HepG2 (cell line): ENCODE results near the gene NHLH2. TPM values are rescaled to one million over a fixed set of nuclear protein-coding genes. Genes with fewer than 3 reads are reported as not detected.

Experiments used
- ATAC-seq: fragments of 200-7000 bp; cut with Tn5 transposase; 3 replicates; pipeline ENCODE4 v1.9.1; 2020; ENCODE audit warnings: mild to moderate bottlenecking, moderate library complexity
- BruUV-seq: library from RNA; stranded (reverse); fragments of 400-500 nt; replicated peaks from 2 replicates; lab custom pipeline; 2021; lab: Mats Ljungman, UMichigan
- CTCF ChIA-PET: fragments of 300-600 bp; formaldehyde crosslinking; extraction: SDS; loops from one replicate; lab custom pipeline; 2021; ENCODE audit warnings: low total read pairs, inconsistent platforms, low intra/inter-chr PET ratio; lab: Yijun Ruan, JAX
- POLR2A ChIA-PET: fragments of 350-600 bp; sonication (Branson Sonifier 250); formaldehyde crosslinking; loops from one replicate; lab custom pipeline; 2020; ENCODE audit warnings: antibody characterized with exemption, inconsistent platforms; lab: Yijun Ruan, JAX
- DNase-seq: peaks from one replicate; pipeline ENCODE4 v3.0.0-alpha.2; 2015; ENCODE audit warnings: low spot score
- FAIRE-seq: peaks from 3 replicates; lab custom pipeline; 2011; peaks lifted over from hg19 to GRCh38; lab: Jason Lieb, UNC
- H2AFZ ChIP-seq: one replicate; pipeline ENCODE4 v1.6.1; 2011; ENCODE audit warnings: low read length, inconsistent platforms
- H3K27ac ChIP-seq: fragments of 300-600 bp; 3 replicates; pipeline ENCODE4 v1.8.0; 2011; ENCODE audit warnings: mixed run types, mild to moderate bottlenecking, mixed read lengths, low read length, inconsistent platforms; ENCODE audit not compliant: insufficient read depth; ENCODE audit errors: extremely low read length
- H3K27me3 ChIP-seq, 2 experiments: fragments of 200-600 bp in 1 of 2; 2 replicates in 1 of 2; 3 replicates in 1 of 2; pipeline versions ENCODE4 v1.6.0 to v1.8.0; 2011; ENCODE audit warnings: low read length in 2 of 2, mild to moderate bottlenecking in 2 of 2, moderate library complexity in 2 of 2, inconsistent platforms in 1 of 2; ENCODE audit not compliant: insufficient read depth in 2 of 2, control insufficient read depth in 1 of 2
- H3K36me3 ChIP-seq, 2 experiments: fragments of 200-600 bp in 1 of 2; replicated peaks in 1 of 2; 2 replicates in 1 of 2; 3 replicates in 1 of 2; pipeline versions ENCODE4 v1.5.1 to v1.8.0; 2011; ENCODE audit warnings: low read length in 2 of 2, inconsistent platforms in 1 of 2; ENCODE audit not compliant: insufficient read depth in 2 of 2, control insufficient read depth in 1 of 2
- H3K4me1 ChIP-seq: 2 replicates; pipeline ENCODE4 v1.5.1; 2012; ENCODE audit warnings: low read length, inconsistent platforms; ENCODE audit not compliant: insufficient read depth
- H3K4me2 ChIP-seq: 2 replicates; pipeline ENCODE4 v1.6.0; 2011; ENCODE audit warnings: low read depth, low read length, inconsistent platforms
- H3K4me3 ChIP-seq, 3 experiments: fragments of 200-600 bp in 1 of 3; sonication (generic), shearing (Covaris generic) in 1 of 3; replicated peaks in 1 of 3; 2 replicates each; pipeline ENCODE4 v1.5.1; 2011 to 2016; ENCODE audit warnings: low read length in 3 of 3, inconsistent platforms in 2 of 3, low read depth in 2 of 3, mild to moderate bottlenecking in 2 of 3, control low read depth in 1 of 3, mixed read lengths in 1 of 3; ENCODE audit not compliant: insufficient read depth in 1 of 3
- H3K79me2 ChIP-seq: one replicate; pipeline ENCODE4 v1.6.1; 2011; ENCODE audit warnings: low read length, inconsistent platforms; ENCODE audit not compliant: insufficient read depth
- H3K9ac ChIP-seq: 2 replicates; pipeline ENCODE4 v1.6.0; 2011; ENCODE audit warnings: mild to moderate bottlenecking, low read depth, low read length, inconsistent platforms; ENCODE audit not compliant: insufficient read depth
- H3K9me3 ChIP-seq: 2 replicates; pipeline ENCODE4 v1.5.1; 2012; ENCODE audit warnings: mild to moderate bottlenecking, low read length
- H4K20me1 ChIP-seq: 2 replicates; pipeline ENCODE4 v1.6.0; 2011; ENCODE audit warnings: inconsistent platforms, mild to moderate bottlenecking, low read length, moderate library complexity; ENCODE audit not compliant: insufficient read depth
- ARHGAP35 ChIP-seq: sonication (generic); formaldehyde crosslinking; IDR thresholded peaks from 2 replicates; pipeline ENCODE4 v1.9.0; 2022; ENCODE audit warnings: mild to moderate bottlenecking, inconsistent platforms, moderate library complexity, missing genetic modification reagents, borderline replicate concordance
- CCDC6 ChIP-seq: sonication (generic); formaldehyde crosslinking; IDR thresholded peaks from 2 replicates; pipeline ENCODE4 v1.8.1; 2022; ENCODE audit warnings: mild to moderate bottlenecking, missing genetic modification reagents, moderate library complexity
- DMAP1 ChIP-seq: IDR thresholded peaks from 2 replicates; pipeline ENCODE4 v1.6.1; 2016
- JARID2 ChIP-seq: sonication (generic); formaldehyde crosslinking; IDR thresholded peaks from 2 replicates; pipeline ENCODE4 v1.8.1; 2023; ENCODE audit warnings: missing genetic modification reagents, inconsistent platforms; ENCODE audit not compliant: insufficient replicate concordance
- PHF8 ChIP-seq: sonication (generic); formaldehyde crosslinking; IDR thresholded peaks from 2 replicates; pipeline ENCODE4 v1.5.0; 2020; ENCODE audit warnings: missing genetic modification reagents
- RBAK ChIP-seq: sonication (generic); formaldehyde crosslinking; IDR thresholded peaks from 2 replicates; pipeline ENCODE4 v1.5.1; 2020; ENCODE audit warnings: mild to moderate bottlenecking, missing genetic modification reagents
- REXO4 ChIP-seq: sonication (generic); formaldehyde crosslinking; IDR thresholded peaks from 2 replicates; pipeline ENCODE4 v1.8.0; 2022; ENCODE audit warnings: missing genetic modification reagents, mild to moderate bottlenecking, borderline replicate concordance
- SKI ChIP-seq: fragments of 450-650 bp; IDR thresholded peaks from one replicate; pipeline ENCODE4 v1.6.1; 2018; ENCODE audit warnings: mild to moderate bottlenecking; ENCODE audit not compliant: partially characterized antibody
- ZNF530 ChIP-seq: sonication (generic); formaldehyde crosslinking; IDR thresholded peaks from 2 replicates; pipeline ENCODE4 v1.5.0; 2020; ENCODE audit warnings: low read depth, mild to moderate bottlenecking, missing genetic modification reagents
- WGBS: methylation state at CpG from one replicate; pipeline ENCODE4 v1.1.6; 2017; ENCODE audit warnings: low lambda C conversion rate; 5-methylcytosine and 5-hydroxymethylcytosine counted together
- in situ Hi-C: cut with HindIII; loops from 2 replicates; pipeline ENCODE4 v1.10.0; 2017; ENCODE audit warnings: low pct_unique_long_range_greater_than_20kb; ENCODE audit not compliant: extremely low pct_ligation_motif_present
- intact Hi-C: fragments of 100-400 bp; cut with micrococcal nuclease; formaldehyde crosslinking; loops from one replicate; pipeline ENCODE4 v1.10.0; 2022; ENCODE audit not compliant: unreplicated experiment
- polyA plus RNA-seq, 8 experiments: library from polyadenylated mRNA; depleted of rRNA in 3 of 8; stranded (reverse) in 7 of 8; unstranded in 1 of 8; fragments of >200 nt; fragmentation: Illumina TruSeq in 4 of 8; extraction: Trizol in 4 of 8; gene quantifications; 2 replicates each; pipeline versions ENCODE4 v1.2.1 to v1.2.3, GENCODE V29; 2011 to 2016; ENCODE audit warnings: low read depth in 4 of 8, missing spikeins in 1 of 8, mixed read lengths in 1 of 8; ENCODE audit not compliant: insufficient read depth in 1 of 8
- total RNA-seq, 5 experiments: library from RNA; depleted of rRNA; stranded (reverse); fragments of >200 nt; fragmentation: Illumina TruSeq; extraction: Trizol; gene quantifications; 2 replicates each; pipeline ENCODE4 v1.2.3, GENCODE V29; 2016; ENCODE audit warnings: low read depth in 1 of 5

The NHLH2 gene
- total and polyA plus RNA-seq, 2 of the 13 experiments (the other 11 are each of a cell fraction or from before 2014, with no cell fraction given): not detected

DNA sequence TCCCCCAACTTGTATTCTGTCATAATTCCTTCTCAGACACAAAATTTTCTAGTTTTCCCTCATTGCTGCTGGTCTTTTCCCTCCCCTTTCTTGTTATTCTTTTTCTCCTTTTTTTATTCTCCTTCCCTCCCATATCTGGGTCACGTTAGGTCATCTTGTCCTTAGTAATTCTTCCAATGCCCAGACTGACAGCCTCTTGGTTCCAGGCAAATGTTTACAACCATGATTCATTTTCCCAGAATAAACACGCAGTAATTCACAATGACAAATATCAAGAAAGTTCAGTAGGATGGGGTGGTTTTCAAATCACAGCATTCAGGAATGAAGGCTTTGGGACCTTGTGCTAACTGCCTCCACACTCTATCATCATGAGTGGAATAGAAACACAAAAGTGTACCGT lies 25.2 kb downstream of the NHLH2 start:
- no TSS peak for BruUV-seq
- Histone ChIP-seq H3K9me3 (no peaks in the 10 kb centered on the region), H4K20me1 (no peaks in the 10 kb centered on the region), H2AFZ (no peak overlapping the region), H3K27me3 (no peaks in the 10 kb centered on the region), H3K4me2 (no peak overlapping the region), H3K36me3 (no peaks in the 10 kb centered on the region), H3K27ac (no peak overlapping the region), H3K4me3 (no peak overlapping the region), H3K9ac (no peak overlapping the region), H3K4me1 (peaks cover 7% of the 10 kb centered on the region; the same call in 1 of the 2 replicates), H3K79me2 (no peaks in the 10 kb centered on the region)
- ChIA-PET CTCF (no interaction called here), POLR2A (no interaction called here)
- FAIRE-seq (no peak), DNase-seq (no peak), ATAC-seq (no peak)
- 14% methylated on average over 3 of the region's 3 CpGs for WGBS
- TF ChIP-seq DMAP1 (no peak), ARHGAP35 (CRISPR knock-in tag) (no peak), REXO4 (no peak), JARID2 (CRISPR knock-in tag) (no peak), SKI (no peak)
- intact Hi-C loops: no loop called here
- in situ Hi-C loops: no loop called here

DNA sequence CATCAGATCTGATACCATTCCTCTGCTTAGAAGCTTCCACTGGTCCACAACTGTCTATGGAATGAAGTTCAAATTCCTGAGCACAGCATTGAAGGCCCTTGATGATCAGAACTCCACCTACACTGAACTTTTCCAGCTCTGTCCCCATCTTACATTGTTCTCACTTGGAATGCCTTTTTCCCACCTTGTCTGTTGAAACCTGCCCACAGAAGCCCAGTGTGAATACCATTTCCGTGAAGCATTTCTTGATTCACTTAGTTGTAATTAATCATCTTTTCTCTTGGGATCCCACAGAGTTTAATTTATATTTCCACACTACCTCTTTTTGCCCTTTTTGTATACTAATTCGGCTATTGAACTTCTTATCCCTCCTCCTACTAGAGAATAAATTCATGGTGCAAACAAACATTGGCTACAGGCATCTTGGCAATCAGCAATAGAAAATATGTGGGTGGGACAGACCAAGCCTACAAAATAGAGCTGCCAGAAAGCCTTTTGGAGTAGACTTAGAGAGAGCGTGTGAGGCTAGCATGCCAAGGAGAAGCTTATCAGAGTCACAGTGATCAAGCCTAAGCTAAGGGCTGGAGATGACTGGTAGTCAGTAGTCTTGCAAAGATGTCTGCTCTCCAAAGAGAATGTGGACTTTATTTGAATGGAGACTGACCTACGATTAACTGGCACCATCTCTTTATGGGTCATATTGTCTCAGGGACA lies 26.1 kb downstream of the NHLH2 start:
- Histone ChIP-seq H3K4me1 (peaks cover 7% of the 10 kb centered on the region; the same call in 1 of the 2 replicates), H3K4me2 (no peak overlapping the region), H4K20me1 (no peaks in the 10 kb centered on the region), H3K36me3 (no peaks in the 10 kb centered on the region), H3K27ac (no peak overlapping the region), H2AFZ (no peak overlapping the region), H3K79me2 (no peaks in the 10 kb centered on the region), H3K9me3 (no peaks in the 10 kb centered on the region), H3K4me3 (no peak overlapping the region), H3K27me3 (no peaks in the 10 kb centered on the region), H3K9ac (no peak overlapping the region)
- intact Hi-C loops (no loop called here), in situ Hi-C loops (no loop called here)
- TF ChIP-seq CCDC6 (no peak), ZNF530 (no peak), RBAK (no peak), PHF8 (no peak)
- FAIRE-seq (no peak), ATAC-seq (no peak), DNase-seq (no peak)
- ChIA-PET CTCF (no interaction called here), POLR2A (no interaction called here)
- no TSS peak for BruUV-seq
- 23% methylated on average over 4 of the region's 4 CpGs for WGBS
